Stomach (tissue), 4 donors: Measurements from ENCODE around the gene OCA2.
"Not testable (repeated sequence)": the region's sequence is repeated elsewhere in the genome, so short reads cannot be mapped to it uniquely, and the experiment has no call there.

Source experiments
- POLR2AphosphoS5 ChIP-seq, 3 donors: sonication (generic); formaldehyde crosslinking; IDR thresholded peaks; one replicate each; pipeline ENCODE4 v1.6.1; 2016; ENCODE audit warnings: antibody characterized with exemption in 3 of 3
- TF ChIP-seq, protein P1 (sequence below), 7 experiments: fragments of 450-650 bp in 4 of 7; fragments of 200-600 bp in 3 of 7; sonication (generic) in 3 of 7; IDR thresholded peaks; one replicate each; pipeline ENCODE4 v1.5.1; 2016 to 2019; ENCODE audit warnings: antibody characterized with exemption in 7 of 7, control low read depth in 2 of 7, mild to moderate bottlenecking in 1 of 7

DNA sequence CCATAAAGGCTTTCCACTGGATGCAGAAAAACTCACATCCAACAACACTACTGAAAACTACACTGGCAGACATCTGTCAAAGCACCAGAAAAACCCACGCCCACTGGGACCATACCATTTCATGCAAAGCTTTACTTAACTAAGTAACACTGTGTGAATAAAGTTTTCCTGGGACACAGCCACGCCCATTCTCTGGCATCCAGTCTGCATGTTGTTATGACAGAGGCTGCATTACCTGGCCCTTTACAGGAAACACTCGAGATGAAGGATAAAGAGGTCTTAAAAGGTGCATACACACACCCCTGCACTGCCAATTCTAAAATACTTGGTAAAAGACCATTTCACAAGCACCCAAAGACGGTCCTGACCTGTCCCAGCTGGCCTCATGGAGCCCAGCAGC is 46.3 kb upstream of the OCA2 start:
- TF ChIP-seq, protein P1, sequence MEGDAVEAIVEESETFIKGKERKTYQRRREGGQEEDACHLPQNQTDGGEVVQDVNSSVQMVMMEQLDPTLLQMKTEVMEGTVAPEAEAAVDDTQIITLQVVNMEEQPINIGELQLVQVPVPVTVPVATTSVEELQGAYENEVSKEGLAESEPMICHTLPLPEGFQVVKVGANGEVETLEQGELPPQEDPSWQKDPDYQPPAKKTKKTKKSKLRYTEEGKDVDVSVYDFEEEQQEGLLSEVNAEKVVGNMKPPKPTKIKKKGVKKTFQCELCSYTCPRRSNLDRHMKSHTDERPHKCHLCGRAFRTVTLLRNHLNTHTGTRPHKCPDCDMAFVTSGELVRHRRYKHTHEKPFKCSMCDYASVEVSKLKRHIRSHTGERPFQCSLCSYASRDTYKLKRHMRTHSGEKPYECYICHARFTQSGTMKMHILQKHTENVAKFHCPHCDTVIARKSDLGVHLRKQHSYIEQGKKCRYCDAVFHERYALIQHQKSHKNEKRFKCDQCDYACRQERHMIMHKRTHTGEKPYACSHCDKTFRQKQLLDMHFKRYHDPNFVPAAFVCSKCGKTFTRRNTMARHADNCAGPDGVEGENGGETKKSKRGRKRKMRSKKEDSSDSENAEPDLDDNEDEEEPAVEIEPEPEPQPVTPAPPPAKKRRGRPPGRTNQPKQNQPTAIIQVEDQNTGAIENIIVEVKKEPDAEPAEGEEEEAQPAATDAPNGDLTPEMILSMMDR (IDR thresholded peaks at IDR 0.05): not testable (repeated sequence)
- not testable (repeated sequence) for TF ChIP-seq POLR2AphosphoS5 (IDR thresholded peaks at IDR 0.05)
